Left lobe of liver (tissue), 2 donors: ENCODE results near the gene KIT. TPM values are rescaled to one million over a fixed set of nuclear protein-coding genes. Genes with fewer than 3 reads are reported as not detected.

ENCODE experiments used
- ATAC-seq: fragments of 200-7000 bp; cut with Tn5 transposase; one replicate; pipeline ENCODE4 v1.9.1; 2020; ENCODE audit warnings: mild to moderate bottlenecking, moderate library complexity
- DNase-seq: peaks from one replicate; pipeline ENCODE4 v3.0.0-alpha.2; 2020; ENCODE audit warnings: low spot score
- total RNA-seq: library from RNA; stranded (reverse); gene quantifications from one replicate; pipeline ENCODE4 v1.2.1, GENCODE V29; 2021
- donor health status: DM: no; HTN: no; CAD: no; lungs with moderate emphysema.
- donor health status: DM: no; HTN: yes; CAD: no.

KIT gene
- total RNA-seq, 1 donor from 2014 or later: 0.23 TPM

DNA sequence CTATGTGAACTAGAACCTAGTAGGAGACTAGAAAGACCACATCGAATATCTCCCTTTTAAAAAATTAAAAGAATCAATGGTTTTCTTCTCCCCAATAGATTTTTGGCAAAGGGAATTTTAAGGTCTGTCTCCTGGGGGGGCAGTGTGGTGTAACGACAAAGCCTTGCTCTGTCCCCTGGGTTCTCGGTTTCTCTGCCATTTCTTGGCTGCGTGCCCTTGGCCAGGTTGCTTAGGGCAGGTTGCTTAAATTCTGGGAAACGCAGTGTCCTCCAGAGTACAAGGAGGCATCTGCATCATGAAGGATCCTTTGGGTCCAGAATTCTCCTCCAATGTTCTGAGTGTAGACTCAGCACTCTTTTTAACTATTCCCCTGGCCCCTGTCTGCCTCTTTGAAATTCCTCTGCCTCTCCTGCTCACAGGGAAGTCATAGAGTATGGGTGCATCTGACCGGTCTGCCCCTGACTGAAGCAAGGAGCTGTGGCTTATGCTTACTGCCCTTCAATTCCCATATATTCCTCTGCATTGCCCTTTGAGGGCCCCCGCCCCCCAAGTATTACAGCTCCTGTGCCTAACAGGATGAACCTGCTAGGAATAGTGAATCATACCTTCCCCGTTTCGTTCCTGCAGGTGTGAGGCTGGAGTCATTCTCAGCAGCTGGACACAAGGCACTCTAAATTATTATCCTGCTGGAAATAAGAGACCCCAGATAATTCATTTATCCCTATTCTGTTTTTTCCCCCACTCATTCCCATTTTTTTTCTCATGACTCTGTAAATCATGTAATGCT is 2.2 kb downstream of the KIT start:
- ATAC-seq (no peak), DNase-seq (no peak)

- no peak for ATAC-seq
- DNase-seq: no peak
Observed at GRCh38 chr4:54660591-54660990, 2.8 kb downstream of the KIT start.

GRCh38 chr4:54661169-54661568 is 3.4 kb downstream of the KIT start:
- no peak for DNase-seq
- no peak for ATAC-seq

- ATAC-seq: no peak
- DNase-seq: no peak
Observed at GRCh38 chr4:54661686-54662085, 3.9 kb downstream of the KIT start.

DNA sequence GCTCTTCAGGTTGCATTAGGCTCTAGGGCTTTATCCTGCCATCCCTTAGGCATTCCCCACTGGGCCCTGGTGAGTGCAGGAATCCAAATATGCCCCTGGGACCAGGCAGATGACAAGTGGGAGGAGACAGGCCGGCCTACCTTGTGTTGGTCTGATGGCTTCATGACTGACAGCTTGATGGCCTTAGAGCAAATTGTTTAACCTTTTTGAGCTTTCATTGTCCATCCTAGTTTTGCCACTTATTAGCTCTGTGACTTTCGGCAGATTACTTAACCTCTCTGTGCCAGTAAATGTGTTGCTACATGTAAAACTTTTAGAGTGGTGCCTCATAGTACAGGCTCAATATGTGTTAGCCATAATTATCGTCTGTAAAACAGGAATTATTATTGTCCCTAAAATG is 4.4 kb downstream of the KIT start:
- no peak for ATAC-seq
- DNase-seq: no peak

GRCh38 chr4:54662901-54663585 is 5.3 kb downstream of the KIT start:
- no peak for ATAC-seq
- DNase-seq: no peak

DNA sequence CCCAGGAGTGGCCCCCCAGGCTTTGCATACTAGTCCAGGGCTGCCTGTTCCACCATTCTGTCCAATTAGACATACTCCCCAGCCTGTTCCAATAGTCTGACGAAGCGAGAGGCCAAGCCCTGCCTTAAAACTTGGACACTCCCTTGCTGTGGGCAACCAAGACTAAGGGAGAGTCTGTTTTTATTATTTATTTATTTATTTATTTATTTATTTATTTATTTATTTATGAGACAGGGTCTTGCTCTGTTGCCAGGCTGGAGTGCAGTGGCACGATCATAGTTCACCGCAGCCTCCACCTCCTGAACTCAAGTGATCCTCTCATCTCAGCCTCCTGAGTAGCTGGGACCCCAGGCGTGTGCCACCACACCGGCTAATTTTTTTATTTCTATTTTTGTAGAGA is 6.6 kb downstream of the KIT start:
- DNase-seq (no peak), ATAC-seq (no peak)

- no peak for ATAC-seq
- DNase-seq: no peak
Observed at GRCh38 chr4:54668014-54668611, 10.4 kb downstream of the KIT start.

DNA sequence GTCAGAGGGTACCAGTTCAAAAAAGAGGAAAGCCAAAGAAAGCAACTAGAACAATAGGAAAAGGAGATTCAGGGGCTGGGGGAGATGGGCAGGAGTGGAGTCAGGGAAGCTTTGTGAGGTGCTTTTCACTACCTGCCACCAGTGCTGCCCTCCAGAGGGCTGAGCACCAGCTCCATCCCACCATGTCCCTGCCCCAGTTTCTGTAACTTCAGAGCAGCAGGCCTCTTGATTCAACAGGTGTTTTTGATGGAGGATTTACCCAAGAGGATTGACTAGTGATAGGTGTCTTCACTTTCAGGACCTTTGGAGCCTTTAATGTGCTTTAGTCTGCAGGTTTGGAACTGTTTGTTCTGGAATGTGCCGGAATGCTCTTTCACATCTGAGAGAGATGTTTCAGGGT is 12.1 kb downstream of the KIT start:
- DNase-seq: no peak
- ATAC-seq: no peak

GRCh38 chr4:54675721-54676461 is 18.1 kb downstream of the KIT start:
- ATAC-seq (no peak), DNase-seq (no peak)

DNA sequence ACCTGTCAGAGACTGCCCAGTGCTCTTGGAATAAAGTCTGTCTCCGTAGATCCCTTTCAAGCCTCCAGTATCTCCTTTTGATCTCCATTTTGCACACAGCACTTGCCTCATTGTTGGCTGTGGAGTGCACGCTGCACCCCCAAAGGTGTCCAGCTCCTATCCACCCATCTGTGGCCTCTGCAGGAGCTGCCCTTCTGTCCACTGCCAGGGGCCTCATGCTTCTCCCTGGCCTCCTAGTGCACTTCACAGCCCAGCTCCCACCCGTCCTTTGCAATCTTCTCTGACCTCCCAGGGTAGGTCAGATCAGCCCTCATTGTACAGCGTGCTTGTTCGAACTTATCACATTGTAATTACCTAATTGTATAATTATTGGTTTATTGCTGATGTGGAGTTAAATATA is 18.9 kb downstream of the KIT start:
- no peak for ATAC-seq
- DNase-seq: no peak

DNA sequence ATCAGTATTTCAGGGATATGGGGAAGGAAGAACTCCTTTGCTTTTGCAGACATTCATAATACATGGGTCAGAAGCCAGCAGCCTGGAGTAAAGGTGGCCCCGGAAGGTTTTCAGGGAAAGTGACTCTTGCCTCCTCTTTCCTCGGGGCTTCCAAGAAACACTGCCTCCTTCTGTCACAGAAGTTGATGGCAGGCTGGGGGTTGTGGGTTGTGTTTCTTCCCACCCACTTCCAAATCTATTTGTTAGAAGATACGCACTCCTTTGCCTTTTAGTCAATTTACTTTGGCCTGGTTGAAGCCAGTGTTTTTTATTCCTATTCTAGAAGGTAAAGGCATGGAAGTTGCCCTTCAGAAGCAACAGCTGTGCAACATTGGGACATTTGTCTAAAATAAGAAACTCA is 19.7 kb downstream of the KIT start:
- DNase-seq (no peak), ATAC-seq (no peak)

GRCh38 chr4:54677853-54678650 is 20.3 kb downstream of the KIT start:
- DNase-seq (no peak), ATAC-seq (no peak)

DNA sequence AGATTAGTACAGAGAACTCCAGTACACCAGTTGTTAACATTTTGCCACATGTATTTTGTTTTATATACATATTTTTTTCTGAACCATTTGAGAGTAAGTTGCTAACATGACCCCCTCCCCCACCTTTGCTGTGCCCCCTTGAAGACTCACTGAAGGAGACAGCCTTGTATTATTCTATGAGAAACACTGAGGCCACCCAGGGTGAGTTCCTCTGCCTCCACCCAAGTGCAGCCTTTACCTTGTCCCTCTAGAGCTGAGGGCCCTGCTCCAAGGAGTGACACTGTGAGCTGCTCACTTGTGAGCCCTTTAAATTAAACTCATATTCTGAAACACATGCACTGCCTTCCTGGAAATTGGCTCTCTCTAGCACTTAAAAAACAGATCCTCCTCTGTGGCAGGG is 21.1 kb downstream of the KIT start:
- DNase-seq: no peak
- no peak for ATAC-seq

- DNase-seq (no peak), ATAC-seq (no peak)
Observed at GRCh38 chr4:54679813-54680212, 22.1 kb downstream of the KIT start.

DNA sequence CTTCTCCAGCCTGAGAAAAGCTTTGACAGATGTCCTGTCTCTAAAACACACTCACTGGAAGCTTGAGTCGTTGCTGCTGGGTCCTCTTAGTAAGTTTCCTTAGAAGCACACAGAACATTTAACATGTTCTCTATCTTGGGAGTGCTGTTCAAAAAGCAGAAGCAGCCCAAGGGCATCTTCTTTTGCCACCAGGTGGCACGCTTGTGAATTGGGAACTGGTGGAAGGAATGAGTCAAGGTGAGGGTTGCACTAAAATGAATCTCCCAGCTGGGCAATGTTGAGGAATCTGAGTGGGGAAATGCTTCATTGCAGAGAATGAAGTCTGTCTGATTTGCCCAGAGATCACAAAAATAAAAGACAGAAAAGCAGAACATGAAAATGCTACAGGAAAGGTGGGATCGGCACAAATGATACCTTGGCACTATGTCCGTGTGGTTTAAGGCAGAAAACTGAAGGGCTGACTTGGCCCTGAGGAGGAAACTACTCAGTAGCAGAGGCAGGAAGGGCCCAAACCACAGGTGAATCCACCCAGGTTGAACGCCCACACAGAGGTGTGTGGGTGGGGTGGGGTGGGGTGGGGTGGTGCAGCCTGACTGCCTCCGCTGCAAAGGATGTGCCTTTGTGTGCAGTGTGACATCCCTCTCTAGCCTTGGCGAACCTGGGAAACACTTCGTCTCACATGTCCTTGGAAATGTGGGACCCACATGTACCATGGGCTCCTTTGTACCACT is 26.0 kb downstream of the KIT start:
- ATAC-seq (peak; percentile 24), DNase-seq (no peak)

- DNase-seq (no peak), ATAC-seq (no peak)
Observed at GRCh38 chr4:54685810-54686209, 28.1 kb downstream of the KIT start.

DNA sequence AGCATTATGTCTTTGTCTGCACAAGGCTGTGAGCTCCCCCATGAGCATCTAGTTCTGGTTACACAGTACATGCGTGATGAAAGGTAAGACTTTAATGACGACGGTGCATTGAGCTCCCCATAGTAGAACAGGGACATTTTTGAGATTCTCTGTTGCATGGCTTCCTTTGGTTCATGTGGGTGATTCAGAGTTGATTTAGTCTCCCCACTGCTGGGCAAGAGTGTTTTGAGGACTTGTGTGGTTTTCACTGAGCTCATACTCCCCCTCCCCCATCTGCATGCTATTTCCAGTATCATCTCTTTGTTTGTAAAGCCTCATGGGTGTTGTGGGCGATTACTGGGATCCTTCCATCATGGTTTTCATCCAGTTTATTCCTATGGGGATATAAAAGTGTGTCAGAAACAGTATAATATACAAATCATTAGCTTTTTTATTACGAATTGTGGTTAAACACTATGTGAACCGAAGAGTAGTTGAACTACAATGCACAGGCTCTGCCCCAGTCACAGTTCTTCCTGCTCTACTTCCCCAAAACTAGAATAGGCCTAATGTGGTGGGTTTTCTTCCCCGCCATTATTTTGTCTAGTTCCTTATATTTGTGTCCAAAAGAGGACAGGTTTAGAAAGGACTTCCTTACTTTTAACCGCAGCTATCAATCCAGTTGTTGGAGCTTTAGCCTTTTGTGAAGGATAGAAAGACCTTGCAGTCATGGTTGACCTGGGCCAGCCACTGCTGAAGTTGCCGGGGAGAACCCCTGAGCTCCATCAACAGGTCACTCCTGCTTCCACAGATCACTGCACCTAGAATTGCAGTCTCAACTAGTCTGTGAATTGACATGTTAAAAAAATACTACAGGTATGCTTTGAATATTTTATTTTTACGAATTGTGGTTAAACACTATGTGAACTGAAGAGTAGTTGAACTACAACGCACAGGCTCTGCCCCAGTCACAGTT is 30.4 kb downstream of the KIT start:
- ATAC-seq (no peak), DNase-seq (no peak)

- DNase-seq (no peak), ATAC-seq (no peak)
Observed at GRCh38 chr4:54695337-54695736, 37.6 kb downstream of the KIT start.
